HepG2 (cell line): ENCODE measurements around the gene ASPHD1. TPM values are rescaled to one million over a fixed set of nuclear protein-coding genes. Genes with fewer than 3 reads are reported as not detected.

Experiments used
- ARID4A ChIP-seq: sonication (generic); formaldehyde crosslinking; IDR thresholded peaks from 2 replicates; pipeline ENCODE4 v1.5.0; 2020; ENCODE audit warnings: mild to moderate bottlenecking, missing genetic modification reagents, borderline replicate concordance
- CCDC6 ChIP-seq: sonication (generic); formaldehyde crosslinking; IDR thresholded peaks from 2 replicates; pipeline ENCODE4 v1.8.1; 2022; ENCODE audit warnings: mild to moderate bottlenecking, missing genetic modification reagents, moderate library complexity
- MED8 ChIP-seq: sonication (generic); formaldehyde crosslinking; IDR thresholded peaks from 2 replicates; pipeline ENCODE4 v1.8.1; 2023; ENCODE audit warnings: mild to moderate bottlenecking, missing genetic modification reagents; ENCODE audit not compliant: insufficient replicate concordance
- PHF8 ChIP-seq: sonication (generic); formaldehyde crosslinking; IDR thresholded peaks from 2 replicates; pipeline ENCODE4 v1.5.0; 2020; ENCODE audit warnings: missing genetic modification reagents
- POGK ChIP-seq: sonication (generic); formaldehyde crosslinking; conservative IDR thresholded peaks from 2 replicates; pipeline ENCODE4 v1.8.0; 2022; ENCODE audit warnings: mild to moderate bottlenecking, moderate library complexity, missing genetic modification reagents
- POLR2G ChIP-seq: fragments of 200-400 bp; formaldehyde crosslinking; IDR thresholded peaks from 2 replicates; pipeline ENCODE4 v1.6.1; 2018; ENCODE audit warnings: mild to moderate bottlenecking, low read depth, low read length, moderate library complexity
- RNF219 ChIP-seq: sonication (generic); formaldehyde crosslinking; IDR thresholded peaks from 2 replicates; pipeline ENCODE4 v1.5.0; 2020; ENCODE audit warnings: mild to moderate bottlenecking, missing genetic modification reagents
- SRSF1 ChIP-seq: fragments of 200-400 bp; formaldehyde crosslinking; optimal IDR thresholded peaks from 2 replicates; pipeline ENCODE3; 2017; ENCODE audit warnings: mild to moderate bottlenecking, low read depth, low read length, moderate library complexity
- SRY ChIP-seq: sonication (generic); formaldehyde crosslinking; IDR thresholded peaks from 2 replicates; pipeline ENCODE4 v1.8.0; 2022; ENCODE audit warnings: mild to moderate bottlenecking, missing genetic modification reagents
- ZBTB33 ChIP-seq: sonication (generic); formaldehyde crosslinking; IDR thresholded peaks from 2 replicates; pipeline ENCODE4 v1.4.0; 2020; ENCODE audit warnings: missing genetic modification reagents
- ZNF337 ChIP-seq: sonication (generic); formaldehyde crosslinking; IDR thresholded peaks from 2 replicates; pipeline ENCODE4 v1.5.1; 2020; ENCODE audit warnings: missing genetic modification reagents, low read depth, mild to moderate bottlenecking, borderline replicate concordance
- ZNF501 ChIP-seq: sonication (generic); formaldehyde crosslinking; IDR thresholded peaks from 2 replicates; pipeline ENCODE4 v1.5.1; 2020; ENCODE audit warnings: mild to moderate bottlenecking, moderate library complexity, missing genetic modification reagents
- ZNF639 ChIP-seq: conservative IDR thresholded peaks from 2 replicates; pipeline ENCODE4 v1.6.1; 2018; ENCODE audit warnings: missing genetic modification reagents
- ZNF703 ChIP-seq: sonication (generic); formaldehyde crosslinking; IDR thresholded peaks from 2 replicates; pipeline ENCODE4 v1.5.1; 2020; ENCODE audit warnings: missing genetic modification reagents, mild to moderate bottlenecking, moderate library complexity, borderline replicate concordance
- ZNF776 ChIP-seq: sonication (generic); formaldehyde crosslinking; IDR thresholded peaks from 2 replicates; pipeline ENCODE4 v1.4.0; 2020; ENCODE audit warnings: mild to moderate bottlenecking, missing genetic modification reagents
- polyA plus RNA-seq, 8 experiments: library from polyadenylated mRNA; depleted of rRNA in 3 of 8; stranded (reverse) in 7 of 8; unstranded in 1 of 8; fragments of >200 nt; fragmentation: Illumina TruSeq in 4 of 8; extraction: Trizol in 4 of 8; gene quantifications; 2 replicates each; pipeline versions ENCODE4 v1.2.1 to v1.2.3, GENCODE V29; 2011 to 2016; ENCODE audit warnings: low read depth in 4 of 8, missing spikeins in 1 of 8, mixed read lengths in 1 of 8; ENCODE audit not compliant: insufficient read depth in 1 of 8
- total RNA-seq, 5 experiments: library from RNA; depleted of rRNA; stranded (reverse); fragments of >200 nt; fragmentation: Illumina TruSeq; extraction: Trizol; gene quantifications; 2 replicates each; pipeline ENCODE4 v1.2.3, GENCODE V29; 2016; ENCODE audit warnings: low read depth in 1 of 5

ASPHD1 gene
- total and polyA plus RNA-seq, 2 of the 13 experiments (the other 11 are each of a cell fraction or from before 2014, with no cell fraction given) = 13.1 to 19.7 TPM

- TF ChIP-seq SRSF1 = peak; percentile 82
- TF ChIP-seq SRY = peak; percentile 68
- peak; percentile 0; the same call in 1 of the 2 replicates for TF ChIP-seq ZNF776 (CRISPR knock-in tag)
- peak; percentile 48; the same call in 1 of the 2 replicates for TF ChIP-seq CCDC6
- 0 out of 2 replicates have a peak, but pooled peaks have one; percentile 14 for TF ChIP-seq ZBTB33
- TF ChIP-seq ZNF639 = peak; percentile 48; the same call in 1 of the 2 replicates
- TF ChIP-seq MED8 (CRISPR knock-in tag) = peak; percentile 57
- TF ChIP-seq ZNF337 (CRISPR knock-in tag) = peak; percentile 73; the same call in 1 of the 2 replicates
- peak; percentile 99 for TF ChIP-seq POLR2G
- TF ChIP-seq POGK = peak; percentile 73
- TF ChIP-seq ZNF703 = peak; percentile 64; the same call in 1 of the 2 replicates
- TF ChIP-seq ARID4A (CRISPR knock-in tag) = peak; percentile 89
- TF ChIP-seq RNF219 (CRISPR knock-in tag) = peak; percentile 25; the same call in 1 of the 2 replicates
- TF ChIP-seq ZNF501 (CRISPR knock-in tag) = peak; percentile 96
- peak; percentile 96 for TF ChIP-seq PHF8 (CRISPR knock-in tag)
These were observed 25.8 kb downstream of the ASPHD1 start, which contains the start of gene KCTD13 (continued) for GRCh38 chr16:29925781-29926710.
